GM12878 (cell line): ENCODE data around the gene TAMALIN.

Experiments
- CTCF ChIP-seq, 3 experiments: IDR thresholded peaks in 2 of 3; conservative IDR thresholded peaks in 1 of 3; 2 replicates each; pipeline ENCODE4 v1.5.1; 2011; ENCODE audit warnings: low read depth in 3 of 3, low read length in 3 of 3, mild to moderate bottlenecking in 3 of 3, control low read depth in 2 of 3, moderate library complexity in 2 of 3, inconsistent platforms in 1 of 3, mixed read lengths in 1 of 3; ENCODE audit not compliant: control insufficient read depth in 2 of 3, insufficient read depth in 1 of 3; ENCODE audit errors: extremely low read depth in 1 of 3
- IKZF2 ChIP-seq, 2 experiments: fragments of 450-650 bp; IDR thresholded peaks; 2 replicates each; pipeline ENCODE4 v1.6.1; 2017; ENCODE audit warnings: mild to moderate bottlenecking in 2 of 2, moderate library complexity in 2 of 2
- JUND ChIP-seq: IDR thresholded peaks from 2 replicates; pipeline ENCODE4 v1.6.1; 2012; ENCODE audit warnings: low read depth, mild to moderate bottlenecking, low read length, improper control_type of control experiment, moderate library complexity
- SPI1 ChIP-seq: IDR thresholded peaks from 2 replicates; pipeline ENCODE4 v1.6.1; 2011; ENCODE audit warnings: low read depth, mild to moderate bottlenecking, low read length, moderate library complexity, borderline replicate concordance; ENCODE audit not compliant: insufficient read depth
- ZNF384 ChIP-seq: IDR thresholded peaks from 2 replicates; pipeline ENCODE4 v1.6.1; 2012; ENCODE audit warnings: low read depth, mild to moderate bottlenecking, low read length, improper control_type of control experiment, borderline replicate concordance

DNA sequence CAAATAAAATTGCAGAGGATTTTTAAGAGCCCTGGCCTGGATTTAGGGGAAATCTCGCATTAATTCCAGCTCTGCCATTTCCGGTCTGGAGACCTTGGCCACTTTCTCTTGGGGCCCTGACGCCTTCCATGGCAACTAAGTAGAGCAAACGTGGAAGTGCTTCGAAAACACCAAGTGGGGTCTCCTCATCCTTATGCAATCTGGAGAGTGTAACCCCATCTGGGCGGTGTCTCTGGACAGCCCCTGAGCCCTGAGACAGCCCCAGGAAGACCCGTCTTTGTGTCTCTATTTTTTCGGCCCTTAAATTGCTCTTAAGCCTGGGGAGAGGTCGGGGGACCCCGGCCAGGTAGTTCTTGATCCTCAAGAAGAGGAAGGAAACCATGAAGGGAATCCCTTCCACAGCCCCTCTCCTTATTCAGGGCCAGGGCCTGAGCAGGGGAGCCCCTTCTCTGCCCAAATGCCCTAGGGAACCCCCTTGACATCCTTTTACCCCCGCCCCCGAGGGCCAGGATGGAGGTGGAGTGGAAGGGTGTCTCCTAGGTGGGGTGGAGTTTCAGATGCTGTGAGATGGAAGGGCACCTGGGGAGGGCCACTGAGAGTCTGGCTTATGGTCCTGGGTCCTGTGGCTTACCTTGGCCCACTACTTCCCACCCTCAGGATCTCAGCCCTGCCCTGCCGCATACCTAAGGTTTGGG lies 26.8 kb downstream of the TAMALIN start:
- TF ChIP-seq CTCF (IDR thresholded peaks at IDR 0.05 in 2 of 3, conservative IDR thresholded peaks at IDR 0.05 in 1 of 3; ENCODE audit: control insufficient read depth in 2 of 3, extremely low read depth in 1 of 3, insufficient read depth in 1 of 3, low read depth in 3 of 3, low read length in 3 of 3) (no peak), ZNF384 (no peak), JUND (no peak), IKZF2 (IDR thresholded peaks at IDR 0.05) (no peak; a peak in 1 of 4 replicates), SPI1 (no peak)
